GM12878 (cell line): ENCODE results near the gene IQGAP2. TPM values are rescaled to one million over a fixed set of nuclear protein-coding genes. Genes with fewer than 3 reads are reported as not detected.

Experiments used
- ATAC-seq: fragments of 200-7000 bp; cut with Tn5 transposase; 3 replicates; pipeline ENCODE4 v1.9.1; 2020; ENCODE audit warnings: mild to moderate bottlenecking, moderate library complexity
- BruUV-seq: library from RNA; stranded (reverse); fragments of 400-500 nt; replicated peaks from 2 replicates; lab custom pipeline; 2021; lab: Mats Ljungman, UMichigan
- CTCF ChIA-PET: fragments of 300-600 bp; sonication (Branson Sonifier 250); formaldehyde crosslinking; extraction: SDS; loops from one replicate; lab custom pipeline; 2021; ENCODE audit warnings: inconsistent platforms; lab: Yijun Ruan, JAX
- POLR2A ChIA-PET: fragments of 350-600 bp; formaldehyde crosslinking; extraction: SDS; loops from one replicate; lab custom pipeline; 2021; ENCODE audit warnings: inconsistent platforms; lab: Charles Lee
- RAD21 ChIA-PET: fragments of 300-600 bp; sonication (Branson Sonifier 250); formaldehyde crosslinking; loops from one replicate; lab custom pipeline; 2023; ENCODE audit warnings: antibody characterized with exemption; ENCODE audit not compliant: unreplicated experiment; lab: Charles Lee
- SMC1A ChIA-PET: fragments of 300-600 bp; sonication (Branson Sonifier 250); formaldehyde crosslinking; loops from one replicate; lab custom pipeline; 2023; ENCODE audit not compliant: unreplicated experiment, uncharacterized antibody; lab: Charles Lee
- DNase-seq: peaks from one replicate; pipeline ENCODE4 v3.0.0-alpha.2; 2011; ENCODE audit warnings: low read depth, low spot score
- FAIRE-seq: peaks from 3 replicates; lab custom pipeline; 2011; peaks lifted over from hg19 to GRCh38; lab: Jason Lieb, UNC
- H2AFZ ChIP-seq: 2 replicates; pipeline ENCODE4 v1.6.0; 2011; ENCODE audit warnings: low read depth, low read length, control low read depth; ENCODE audit not compliant: control insufficient read depth
- H3K27ac ChIP-seq: 2 replicates; pipeline ENCODE4 v1.5.1; 2011; ENCODE audit warnings: control low read depth; ENCODE audit not compliant: control insufficient read depth, insufficient read depth
- H3K27me3 ChIP-seq, 2 experiments: replicated peaks in 1 of 2; 2 replicates each; pipeline versions ENCODE4 v1.6.0 to v1.6.1; 2011; ENCODE audit warnings: low read length in 1 of 2; ENCODE audit not compliant: control insufficient read depth in 2 of 2, insufficient read depth in 2 of 2
- H3K36me3 ChIP-seq, 2 experiments: 2 replicates each; pipeline ENCODE4 v1.5.1; 2011; ENCODE audit warnings: low read length in 1 of 2; ENCODE audit not compliant: control insufficient read depth in 2 of 2, insufficient read depth in 2 of 2
- H3K4me1 ChIP-seq: 2 replicates; pipeline ENCODE4 v1.6.1; 2011; ENCODE audit warnings: mild to moderate bottlenecking, low read length, moderate library complexity, mixed read lengths; ENCODE audit not compliant: control insufficient read depth, insufficient read depth
- H3K4me2 ChIP-seq: 2 replicates; pipeline ENCODE4 v1.6.0; 2011; ENCODE audit warnings: control low read depth; ENCODE audit not compliant: control insufficient read depth, insufficient read depth
- H3K4me3 ChIP-seq: fragments of 200-600 bp; sonication (generic); 2 replicates; pipeline ENCODE4 v1.5.1; 2016
- H3K79me2 ChIP-seq: 2 replicates; pipeline ENCODE4 v1.6.0; 2011; ENCODE audit warnings: low read length; ENCODE audit not compliant: control insufficient read depth, insufficient read depth
- H3K9ac ChIP-seq: 2 replicates; pipeline ENCODE4 v1.8.0; 2011; ENCODE audit warnings: low read length, control low read depth, mixed read lengths; ENCODE audit not compliant: control insufficient read depth, insufficient read depth
- H3K9me3 ChIP-seq: replicated peaks from 3 replicates; pipeline ENCODE4 v1.5.1; 2011; ENCODE audit warnings: mild to moderate bottlenecking, low read length; ENCODE audit not compliant: control insufficient read depth, insufficient read depth
- H4K20me1 ChIP-seq: 2 replicates; pipeline ENCODE4 v1.6.0; 2011; ENCODE audit not compliant: control insufficient read depth, insufficient read depth
- WGBS: methylation state at CpG from one replicate; pipeline ENCODE4 v1.1.6; 2016; ENCODE audit warnings: low lambda C conversion rate; ENCODE audit not compliant: insufficient replicate concordance, insufficient coverage; ENCODE audit errors: missing lambda C conversion rate; 5-methylcytosine and 5-hydroxymethylcytosine counted together
- in situ Hi-C: fragments of 300-500 bp; cut with MboI; formaldehyde crosslinking; loops from 9 replicates; pipeline ENCODE4 v1.14.3; 2018; ENCODE audit warnings: mixed read lengths
- intact Hi-C: fragments of 100-400 bp; cut with micrococcal nuclease; formaldehyde crosslinking; loops from one replicate; pipeline ENCODE4 v1.14.2; 2022; ENCODE audit not compliant: unreplicated experiment
- polyA plus RNA-seq, 11 experiments: library from polyadenylated mRNA; depleted of rRNA in 4 of 11; unstranded in 6 of 11; stranded (reverse) in 5 of 11; fragments of >200 nt; fragmentation: Nextera tagmentation in 4 of 11; fragmentation: Illumina TruSeq in 1 of 11; extraction: Ambion mirVana in 4 of 11; extraction: Trizol in 1 of 11; gene quantifications; 1 replicate in 1 of 11; 2 replicates in 10 of 11; pipeline versions ENCODE4 v1.2.1 to v1.2.3, GENCODE V29; 2011 to 2016; ENCODE audit warnings: inconsistent platforms in 2 of 11, missing spikeins in 2 of 11, low read depth in 1 of 11
- total RNA-seq, 4 experiments: library from RNA; depleted of rRNA in 3 of 4; stranded (reverse); fragments of >200 nt in 3 of 4; fragmentation: Illumina TruSeq in 1 of 4; extraction: Trizol in 1 of 4; gene quantifications; 2 replicates each; pipeline versions ENCODE4 v1.2.1 to v1.2.3, GENCODE V29; 2013 to 2021
- TF ChIP-seq, protein P1 (sequence below): fragments of 450-650 bp; IDR thresholded peaks from 2 replicates; pipeline ENCODE4 v1.6.1; 2016; ENCODE audit warnings: mild to moderate bottlenecking
- TF ChIP-seq, protein P2 (sequence below): IDR thresholded peaks from 2 replicates; pipeline ENCODE4 v1.6.1; 2011; ENCODE audit warnings: low read depth, mild to moderate bottlenecking, low read length, moderate library complexity, borderline replicate concordance; ENCODE audit errors: extremely low read depth
- TF ChIP-seq, protein P3 (sequence below): fragments of 450-650 bp; IDR thresholded peaks from 2 replicates; pipeline ENCODE4 v1.6.1; 2017; ENCODE audit warnings: mild to moderate bottlenecking

Gene IQGAP2
- total and polyA plus RNA-seq, 10 of the 15 experiments (the other 5 are each of a cell fraction or from before 2014, with no cell fraction given) = 14.5 to 41.4 (median 21.8) TPM

GRCh38 chr5:76717222-76718083 lies 314.4 kb downstream of the IQGAP2 start (continued):
- TF ChIP-seq, protein P1, sequence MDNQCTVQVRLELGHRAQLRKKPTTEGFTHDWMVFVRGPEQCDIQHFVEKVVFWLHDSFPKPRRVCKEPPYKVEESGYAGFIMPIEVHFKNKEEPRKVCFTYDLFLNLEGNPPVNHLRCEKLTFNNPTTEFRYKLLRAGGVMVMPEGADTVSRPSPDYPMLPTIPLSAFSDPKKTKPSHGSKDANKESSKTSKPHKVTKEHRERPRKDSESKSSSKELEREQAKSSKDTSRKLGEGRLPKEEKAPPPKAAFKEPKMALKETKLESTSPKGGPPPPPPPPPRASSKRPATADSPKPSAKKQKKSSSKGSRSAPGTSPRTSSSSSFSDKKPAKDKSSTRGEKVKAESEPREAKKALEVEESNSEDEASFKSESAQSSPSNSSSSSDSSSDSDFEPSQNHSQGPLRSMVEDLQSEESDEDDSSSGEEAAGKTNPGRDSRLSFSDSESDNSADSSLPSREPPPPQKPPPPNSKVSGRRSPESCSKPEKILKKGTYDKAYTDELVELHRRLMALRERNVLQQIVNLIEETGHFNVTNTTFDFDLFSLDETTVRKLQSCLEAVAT = peak; percentile 94

- in situ Hi-C loops (loop anchor here (5.0 kb wide), 1 partner anchor 59 kb away; no protein-coding TSS in a partner anchor), intact Hi-C loops (no loop called here)
- RAD21 ChIA-PET = interaction anchor here (0.8 to 11.7 kb wide), 4 partner anchors 18 to 78 kb away, joined by 3 to 254 read pairs (median 32); no protein-coding TSS in a partner anchor
- Histone ChIP-seq H3K79me2 (no peaks in the 10 kb centered on the region), H3K4me1 (peaks cover 23% of the 10 kb centered on the region), H3K27me3 (peaks cover 0 to 13% of the 10 kb centered on the region in 2 experiments; a peak in 2 of 4 replicates), H3K4me2 (no peak overlapping the region), H3K4me3 (no peak overlapping the region), H3K9ac (no peak overlapping the region), H3K9me3 (no peaks in the 10 kb centered on the region; the same call in 1 of the 3 replicates), H4K20me1 (no peaks in the 10 kb centered on the region), H2AFZ (no peak overlapping the region), H3K36me3 (no peaks in the 10 kb centered on the region), H3K27ac (no peak overlapping the region)
- TF ChIP-seq, protein P2, sequence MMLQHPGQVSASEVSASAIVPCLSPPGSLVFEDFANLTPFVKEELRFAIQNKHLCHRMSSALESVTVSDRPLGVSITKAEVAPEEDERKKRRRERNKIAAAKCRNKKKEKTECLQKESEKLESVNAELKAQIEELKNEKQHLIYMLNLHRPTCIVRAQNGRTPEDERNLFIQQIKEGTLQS = no peak
- TF ChIP-seq, protein P3, sequence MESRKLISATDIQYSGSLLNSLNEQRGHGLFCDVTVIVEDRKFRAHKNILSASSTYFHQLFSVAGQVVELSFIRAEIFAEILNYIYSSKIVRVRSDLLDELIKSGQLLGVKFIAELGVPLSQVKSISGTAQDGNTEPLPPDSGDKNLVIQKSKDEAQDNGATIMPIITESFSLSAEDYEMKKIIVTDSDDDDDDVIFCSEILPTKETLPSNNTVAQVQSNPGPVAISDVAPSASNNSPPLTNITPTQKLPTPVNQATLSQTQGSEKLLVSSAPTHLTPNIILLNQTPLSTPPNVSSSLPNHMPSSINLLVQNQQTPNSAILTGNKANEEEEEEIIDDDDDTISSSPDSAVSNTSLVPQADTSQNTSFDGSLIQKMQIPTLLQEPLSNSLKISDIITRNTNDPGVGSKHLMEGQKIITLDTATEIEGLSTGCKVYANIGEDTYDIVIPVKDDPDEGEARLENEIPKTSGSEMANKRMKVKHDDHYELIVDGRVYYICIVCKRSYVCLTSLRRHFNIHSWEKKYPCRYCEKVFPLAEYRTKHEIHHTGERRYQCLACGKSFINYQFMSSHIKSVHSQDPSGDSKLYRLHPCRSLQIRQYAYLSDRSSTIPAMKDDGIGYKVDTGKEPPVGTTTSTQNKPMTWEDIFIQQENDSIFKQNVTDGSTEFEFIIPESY = 0 out of 2 replicates have a peak, but pooled peaks have one; percentile 5
- DNase-seq (no peak), ATAC-seq (no peak), FAIRE-seq (no peak)
- BruUV-seq = no TSS peak
- POLR2A ChIA-PET = interaction anchor here (1.1 to 6.2 kb wide), 2 partner anchors 15 to 18 kb away, joined by 4 to 144 read pairs; no protein-coding TSS in a partner anchor
- 94% methylated on average over 5 of the region's 5 CpGs for WGBS
- CTCF ChIA-PET = interaction anchor here (1.0 to 10.7 kb wide), 4 partner anchors 19 to 117 kb away, joined by 3 to 153 read pairs (median 64); no protein-coding TSS in a partner anchor
- SMC1A ChIA-PET = interaction anchor here (0.9 to 14.6 kb wide), 7 partner anchors 9 to 117 kb away, joined by 4 to 206 read pairs (median 5); no protein-coding TSS in a partner anchor
Measured at GRCh38 chr5:76718381-76718832, 315.3 kb downstream of the IQGAP2 start.
